Smooth muscle cell of the brain vasculature (primary cell): Measurements from ENCODE around the gene EHF.

ENCODE experiments used
- DNase-seq: peaks from one replicate; pipeline ENCODE4 v3.0.0-alpha.2; 2012; ENCODE audit warnings: low read depth, low spot score

EHF gene

GRCh38 chr11:34623463-34623862 is 2.6 kb downstream of the EHF start:
- DNase-seq, result no peak

DNA sequence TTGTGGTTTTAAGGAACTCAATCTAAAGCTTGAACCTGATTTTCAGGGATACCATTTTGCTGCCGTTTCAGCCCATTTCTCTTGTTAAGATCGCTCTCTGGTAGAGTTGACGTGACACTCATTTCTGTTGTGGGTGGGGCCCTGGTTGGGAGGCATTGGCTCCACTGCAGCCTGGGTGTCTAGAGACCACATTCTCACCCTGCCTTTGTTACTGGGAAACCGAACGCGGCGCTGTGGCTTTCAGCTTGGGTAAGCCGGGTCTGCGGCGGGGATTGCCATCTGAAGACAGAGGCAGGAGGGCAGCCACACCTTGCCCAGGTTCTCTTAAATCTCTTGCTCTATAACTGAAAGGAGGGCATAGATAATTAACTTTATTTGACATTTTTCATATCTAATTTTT is 3.2 kb downstream of the EHF start:
- DNase-seq, result no peak

DNA sequence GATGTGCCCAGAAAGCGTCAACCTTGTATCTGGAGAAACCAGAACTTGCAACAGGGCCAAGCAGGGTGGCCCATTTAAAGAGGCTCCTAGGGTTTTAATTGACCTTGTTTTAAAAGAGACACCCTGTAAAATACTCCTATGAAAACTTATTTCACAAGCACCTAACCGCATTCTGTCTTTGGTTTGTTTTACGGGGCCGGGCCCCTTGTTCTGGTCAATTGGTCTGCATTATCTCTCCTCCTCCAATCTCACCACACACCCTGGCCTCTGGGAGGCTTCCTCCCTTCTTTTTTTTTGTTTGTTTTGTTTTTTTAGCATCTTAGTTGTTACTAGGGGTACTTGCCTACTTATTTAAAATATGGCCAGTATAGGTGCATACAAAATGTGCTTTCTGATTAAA is 4.7 kb downstream of the EHF start:
- DNase-seq, result no peak

GRCh38 chr11:34626393-34626792 is 5.5 kb downstream of the EHF start:
- no peak for DNase-seq

GRCh38 chr11:34627197-34627596 is 6.3 kb downstream of the EHF start:
- no peak for DNase-seq

- no peak for DNase-seq
Measured at GRCh38 chr11:34629711-34630110, 8.8 kb downstream of the EHF start.

GRCh38 chr11:34630544-34630943 is 9.7 kb downstream of the EHF start:
- no peak for DNase-seq

DNA sequence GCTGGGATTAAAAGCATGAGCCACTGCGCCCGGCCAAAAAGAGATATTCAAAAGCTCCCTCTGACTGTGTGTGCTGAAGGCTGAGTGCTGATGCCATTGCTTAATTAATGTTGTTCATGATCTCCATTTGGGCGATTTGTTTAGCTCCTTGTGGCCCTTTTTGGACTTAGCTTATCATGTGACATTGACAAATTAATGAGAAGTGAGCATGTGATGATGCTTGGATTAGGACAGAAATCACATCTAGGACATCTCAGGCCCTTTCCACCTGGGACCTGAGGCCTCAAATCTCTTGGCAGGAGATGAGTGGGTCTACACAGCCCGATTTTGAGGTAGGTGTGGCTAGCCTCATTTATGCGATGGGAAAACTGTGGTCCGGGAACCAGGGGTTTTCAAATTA is 10.4 kb downstream of the EHF start:
- DNase-seq, result no peak

DNA sequence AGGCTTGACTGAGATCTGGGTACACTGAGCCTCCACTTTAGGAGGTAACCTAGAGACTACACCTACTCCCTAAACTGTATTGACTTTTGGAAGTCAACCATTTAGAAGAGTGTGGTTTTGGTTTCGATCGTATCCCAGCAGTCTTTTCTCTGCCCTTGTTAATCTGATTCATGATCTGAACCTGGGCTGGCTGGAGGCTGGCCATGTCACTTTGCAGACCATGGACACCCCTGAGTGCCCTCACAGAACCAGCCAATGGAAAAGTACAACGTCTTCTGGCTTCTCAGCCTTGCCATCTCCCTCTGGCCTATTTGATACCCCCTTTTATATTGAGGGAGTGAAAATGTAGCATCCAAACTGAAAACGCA is 10.8 kb downstream of the EHF start:
- DNase-seq, result no peak

GRCh38 chr11:34632105-34632791 is 11.4 kb downstream of the EHF start:
- DNase-seq, result no peak

DNA sequence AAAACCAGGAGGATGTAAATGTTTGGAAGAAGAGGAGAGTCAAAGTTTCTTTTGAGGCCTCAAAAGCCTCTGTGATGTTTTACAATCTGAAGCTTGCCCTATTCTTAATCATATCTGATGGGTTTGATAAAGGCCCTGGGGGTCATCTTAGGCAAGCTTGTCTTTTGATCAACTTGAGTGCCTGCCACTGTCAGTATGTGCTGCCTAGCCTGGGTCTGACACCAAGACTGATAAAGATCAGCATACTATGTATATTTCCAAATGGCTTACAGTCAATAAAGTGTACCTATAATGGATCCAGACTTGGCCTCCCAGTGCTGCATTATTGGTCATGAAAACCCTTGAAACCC is 12.7 kb downstream of the EHF start:
- no peak for DNase-seq

DNA sequence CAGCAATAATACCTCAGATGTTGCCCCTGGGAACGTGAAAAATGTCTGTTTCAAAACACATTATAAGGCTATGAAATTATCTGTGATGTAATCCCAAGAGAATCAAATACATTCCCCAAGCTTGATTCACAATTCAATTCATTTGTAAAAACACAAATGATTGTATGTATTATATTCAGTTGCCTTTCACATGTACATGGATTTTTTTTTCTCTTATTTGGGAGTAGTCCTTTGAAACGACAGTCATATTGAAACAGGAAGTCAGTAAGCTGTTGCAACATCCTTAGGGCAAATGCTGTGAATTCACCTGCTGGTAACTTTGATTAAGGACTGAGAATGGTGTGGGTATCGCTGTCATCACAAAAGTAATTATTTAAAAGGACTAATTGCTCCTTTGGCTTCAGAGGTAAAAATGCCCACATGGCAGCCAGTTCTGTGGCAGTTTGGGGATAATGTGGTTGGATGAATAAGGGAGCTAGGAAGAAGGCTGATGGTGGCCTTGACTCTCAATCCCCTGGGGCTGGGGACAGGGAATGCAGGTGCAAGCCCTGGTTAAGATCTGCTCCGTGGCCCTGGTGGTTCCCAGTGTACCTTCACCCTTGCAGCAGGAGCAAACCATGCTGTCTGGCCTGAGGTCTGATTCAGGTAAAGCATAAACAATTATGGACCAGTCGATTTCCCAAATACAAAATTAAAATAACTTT is 13.2 kb downstream of the EHF start:
- DNase-seq, result no peak

- DNase-seq, result no peak
Measured at GRCh38 chr11:34634694-34635062, 13.8 kb downstream of the EHF start.

DNA sequence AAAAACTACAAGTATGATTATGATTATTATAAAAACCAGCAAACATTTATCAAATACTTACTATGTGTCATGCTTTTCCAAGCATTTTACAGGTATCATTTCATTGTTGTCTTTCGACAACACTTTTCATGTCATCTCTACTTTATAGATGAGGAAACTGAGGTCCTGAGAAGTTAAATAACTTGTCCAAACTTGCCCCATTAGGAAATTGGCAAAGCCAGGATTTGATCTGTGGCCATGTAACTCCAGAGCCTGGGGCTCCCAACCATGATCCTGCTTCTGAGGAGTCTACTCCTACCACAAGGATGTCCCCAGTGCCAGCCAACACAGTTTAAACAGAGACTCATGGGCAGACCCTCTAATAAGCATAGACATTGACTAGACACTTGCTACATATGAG is 15.2 kb downstream of the EHF start:
- DNase-seq, result no peak

DNA sequence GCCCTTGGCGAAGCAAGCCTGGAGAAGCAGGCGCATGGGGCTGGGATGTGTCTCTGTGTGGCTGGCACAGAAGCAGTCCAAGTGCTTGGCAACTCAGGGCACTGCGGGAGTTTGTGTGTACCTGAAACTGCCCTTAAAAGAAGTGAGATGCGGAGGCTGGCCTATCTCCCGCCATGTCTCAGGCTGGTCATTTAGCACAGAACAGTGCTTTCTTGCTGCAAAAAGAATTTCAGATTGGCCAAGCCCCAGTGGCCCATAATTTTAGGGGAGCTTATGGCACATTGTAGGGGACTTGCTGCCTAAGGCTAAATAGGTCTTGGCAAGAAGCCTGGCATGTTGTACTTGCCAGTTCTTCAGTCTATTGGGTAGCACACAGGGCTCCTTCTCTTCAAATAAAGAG is 16.4 kb downstream of the EHF start:
- no peak for DNase-seq

DNA sequence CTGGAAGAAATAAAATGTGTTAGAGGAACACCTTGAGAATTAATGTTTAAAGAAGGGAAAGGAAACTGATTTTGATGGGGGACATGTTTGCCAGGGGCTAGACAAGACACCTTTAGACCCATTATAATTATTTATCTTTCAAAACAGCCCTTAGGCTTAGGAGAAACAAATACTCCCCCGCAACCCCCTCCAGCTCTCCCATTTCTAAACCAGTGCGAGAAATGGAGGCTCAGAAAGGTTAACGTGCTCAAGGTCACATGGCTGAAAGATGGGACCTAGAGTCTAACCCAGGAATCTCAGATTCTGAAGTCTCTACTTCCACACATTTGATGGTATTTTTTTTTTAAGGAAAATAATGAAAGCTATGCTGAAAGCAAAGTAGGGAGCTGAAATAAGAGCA is 18.0 kb downstream of the EHF start:
- DNase-seq, result no peak

DNA sequence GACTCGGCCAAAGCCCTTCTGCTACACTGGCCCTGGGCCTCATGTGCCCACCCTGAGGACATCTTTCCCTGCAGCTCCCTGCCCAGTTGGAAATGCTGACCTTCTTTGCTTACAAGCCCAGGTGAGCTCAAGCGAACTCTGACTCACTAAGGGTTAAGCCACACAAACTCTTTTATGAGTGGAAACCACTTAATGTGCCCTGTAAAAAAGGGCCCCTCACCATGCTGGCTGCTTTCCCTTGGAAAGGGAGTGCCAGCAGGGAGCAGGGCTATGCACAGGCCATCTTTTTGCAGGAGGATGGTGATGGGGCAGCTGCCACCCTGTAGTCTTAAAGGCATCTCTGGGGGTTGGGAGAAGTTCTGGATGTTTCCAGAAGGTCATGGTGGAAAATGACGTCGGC is 18.7 kb downstream of the EHF start:
- no peak for DNase-seq

GRCh38 chr11:34640050-34640923 is 19.4 kb downstream of the EHF start:
- DNase-seq, result no peak

- DNase-seq, result no peak
Measured at GRCh38 chr11:34640924-34641275, 20.0 kb downstream of the EHF start.

GRCh38 chr11:34641456-34641855 is 20.6 kb downstream of the EHF start:
- DNase-seq, result no peak

DNA sequence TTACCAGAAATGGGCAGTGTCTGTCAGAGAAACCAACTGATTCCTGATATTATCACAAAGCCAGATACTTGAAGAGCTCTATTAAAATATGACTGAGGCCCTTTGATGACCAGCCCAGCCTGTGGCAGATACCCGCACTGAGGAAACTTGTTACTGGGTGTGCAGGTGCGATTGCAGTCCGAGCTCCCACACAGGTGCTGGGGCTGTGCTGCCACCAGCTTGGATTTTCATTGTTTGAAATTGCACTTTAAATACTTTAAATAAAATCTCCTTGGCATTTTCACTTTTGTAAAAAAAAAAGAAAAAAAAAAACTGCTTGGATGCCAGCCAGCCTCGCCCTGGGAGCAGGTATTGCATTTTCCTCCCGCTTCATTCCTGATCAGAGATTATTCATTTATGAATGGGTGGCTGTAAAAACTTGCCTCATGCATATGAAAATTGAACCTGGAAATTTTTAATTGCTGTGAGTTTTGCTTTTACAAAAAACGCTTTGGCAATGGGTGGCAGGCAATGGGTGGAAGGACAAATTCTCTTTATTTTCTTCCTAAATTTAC is 21.2 kb downstream of the EHF start:
- DNase-seq, result no peak

DNA sequence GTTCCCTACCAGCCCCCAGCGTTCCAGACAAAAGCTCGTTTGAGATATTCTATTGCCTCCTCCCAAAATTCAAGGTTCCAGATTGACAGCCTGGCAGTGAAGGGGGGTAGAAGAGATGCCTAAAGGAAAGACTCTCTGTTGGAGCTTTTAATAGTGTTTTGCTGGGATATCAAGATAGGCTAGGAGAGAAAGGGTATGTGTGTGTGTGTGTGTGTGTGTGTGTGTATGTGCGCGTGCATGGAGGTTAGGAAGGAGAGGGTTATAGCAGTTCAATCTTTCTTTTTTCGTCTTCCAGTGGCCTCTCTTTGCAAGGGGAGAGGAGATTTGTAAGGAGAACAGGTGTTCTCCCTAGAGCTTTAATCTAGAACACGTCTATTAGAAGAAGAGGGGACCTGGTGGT is 22.0 kb downstream of the EHF start:
- DNase-seq, result no peak

DNA sequence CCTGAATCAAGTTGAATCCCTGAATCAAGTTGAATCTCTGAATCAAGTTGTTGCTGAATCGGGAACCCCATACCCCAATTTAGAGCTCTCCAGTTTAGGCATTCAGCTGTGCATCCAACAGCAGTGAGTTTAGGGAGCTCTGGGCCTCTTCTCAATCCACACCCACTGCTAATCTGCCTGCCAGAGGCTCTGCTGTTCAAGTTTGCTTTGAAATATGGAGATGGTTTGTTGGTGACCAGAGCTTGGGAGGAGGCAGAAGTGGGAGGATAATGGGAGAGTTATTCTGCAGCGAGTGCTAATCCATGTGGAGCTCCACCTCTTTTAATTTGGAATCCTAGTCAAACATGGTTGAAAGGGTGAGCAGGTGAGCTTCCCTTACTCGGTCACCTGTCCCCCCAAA is 22.4 kb downstream of the EHF start:
- DNase-seq, result no peak
